Endothelial cell of umbilical vein (primary cell): ENCODE data around the gene HAPLN2. TPM values are rescaled to one million over a fixed set of nuclear protein-coding genes. Genes with fewer than 3 reads are reported as not detected.

Experiments used
- BruUV-seq: library from RNA; stranded (reverse); fragments of 400-500 nt; replicated peaks from 2 replicates; lab custom pipeline; 2021; lab: Mats Ljungman, UMichigan
- CTCF ChIA-PET: fragments of 300-600, 350-600 bp; sonication (Branson Sonifier 250); formaldehyde crosslinking; loops from one replicate; lab custom pipeline; 2021; ENCODE audit warnings: antibody characterized with exemption, inconsistent platforms; lab: Charles Lee
- POLR2A ChIA-PET: fragments of 300-600, 350-600 bp; sonication (Branson Sonifier 250); formaldehyde crosslinking; loops from one replicate; lab custom pipeline; 2021; ENCODE audit warnings: antibody characterized with exemption, inconsistent platforms; lab: Charles Lee
- DNase-seq: peaks from one replicate; pipeline ENCODE4 v3.0.0-alpha.2; 2011; ENCODE audit warnings: low read depth, low spot score
- FAIRE-seq: peaks from 2 replicates; lab custom pipeline; 2011; peaks lifted over from hg19 to GRCh38; lab: Jason Lieb, UNC
- H2AFZ ChIP-seq: 2 replicates; pipeline ENCODE4 v1.6.0; 2012; ENCODE audit warnings: low read depth, low read length, control low read depth, inconsistent platforms
- H3K27ac ChIP-seq: 2 replicates; pipeline ENCODE4 v1.5.1; 2011; ENCODE audit warnings: low read depth, mild to moderate bottlenecking, control low read depth, low read length, moderate library complexity; ENCODE audit not compliant: insufficient read depth
- H3K27me3 ChIP-seq, 2 experiments: 2 replicates each; pipeline versions ENCODE4 v1.6.0 to v1.6.1; 2011; ENCODE audit warnings: low read length in 2 of 2, mixed read lengths in 1 of 2; ENCODE audit not compliant: control insufficient read depth in 2 of 2, insufficient read depth in 2 of 2
- H3K36me3 ChIP-seq, 2 experiments: 2 replicates in 1 of 2; 3 replicates in 1 of 2; pipeline ENCODE4 v1.5.1; 2011; ENCODE audit warnings: low read length in 2 of 2, mild to moderate bottlenecking in 1 of 2, moderate library complexity in 1 of 2; ENCODE audit not compliant: control insufficient read depth in 2 of 2, insufficient read depth in 2 of 2; ENCODE audit errors: extremely low read depth in 1 of 2
- H3K4me1 ChIP-seq: 3 replicates; pipeline ENCODE4 v1.5.1; 2011; ENCODE audit warnings: mild to moderate bottlenecking, low read length; ENCODE audit not compliant: control insufficient read depth, insufficient read depth; ENCODE audit errors: extremely low read depth
- H3K4me2 ChIP-seq: 2 replicates; pipeline ENCODE4 v1.6.1; 2011; ENCODE audit warnings: low read length, control low read depth, mixed read lengths; ENCODE audit not compliant: insufficient read depth
- H3K4me3 ChIP-seq, 3 experiments: fragments of 200-600 bp in 1 of 3; sonication (generic), shearing (Covaris generic) in 1 of 3; replicated peaks in 1 of 3; 2 replicates each; pipeline ENCODE4 v1.5.1; 2011 to 2016; ENCODE audit warnings: control low read depth in 3 of 3, low read length in 3 of 3, mild to moderate bottlenecking in 2 of 3, inconsistent platforms in 1 of 3, low read depth in 1 of 3, moderate library complexity in 1 of 3; ENCODE audit not compliant: insufficient read depth in 1 of 3
- H3K79me2 ChIP-seq: 2 replicates; pipeline ENCODE4 v1.6.0; 2012; ENCODE audit warnings: low read length, inconsistent platforms; ENCODE audit not compliant: control insufficient read depth, insufficient read depth
- H3K9ac ChIP-seq: replicated peaks from 2 replicates; pipeline ENCODE3; 2011; ENCODE audit warnings: low read length, control low read depth; ENCODE audit not compliant: insufficient read depth; ENCODE audit errors: extremely low read depth
- H3K9me1 ChIP-seq: replicated peaks from 3 replicates; pipeline ENCODE4 v1.6.0; 2011; ENCODE audit warnings: mild to moderate bottlenecking, low read length; ENCODE audit not compliant: control insufficient read depth, insufficient read depth; ENCODE audit errors: extremely low read depth
- H3K9me3 ChIP-seq: replicated peaks from 2 replicates; pipeline ENCODE4 v1.5.1; 2012; ENCODE audit warnings: low read length, inconsistent platforms; ENCODE audit not compliant: control insufficient read depth, insufficient read depth
- H4K20me1 ChIP-seq: replicated peaks from 2 replicates; pipeline ENCODE3; 2011; ENCODE audit warnings: mild to moderate bottlenecking, low read length; ENCODE audit not compliant: control insufficient read depth, insufficient read depth; ENCODE audit errors: extremely low read depth
- EZH2 ChIP-seq: IDR thresholded peaks from 2 replicates; pipeline ENCODE4 v1.6.1; 2012; ENCODE audit warnings: borderline replicate concordance, low read depth, mild to moderate bottlenecking, moderate library complexity, low read length, inconsistent platforms; ENCODE audit not compliant: severe bottlenecking
- FOS ChIP-seq: IDR thresholded peaks from 2 replicates; pipeline ENCODE4 v1.6.1; 2011; ENCODE audit warnings: mild to moderate bottlenecking, low read length, moderate library complexity, borderline replicate concordance; ENCODE audit not compliant: insufficient read depth
- GATA2 ChIP-seq: IDR thresholded peaks from 2 replicates; pipeline ENCODE4 v1.7.0; 2011; ENCODE audit warnings: low read depth, mild to moderate bottlenecking, moderate library complexity, mixed read lengths, low read length; ENCODE audit not compliant: insufficient read length, insufficient read depth
- JUN ChIP-seq: IDR thresholded peaks from 2 replicates; pipeline ENCODE4 v1.6.1; 2011; ENCODE audit warnings: borderline replicate concordance, low read depth; ENCODE audit not compliant: insufficient read length, insufficient read depth
- MYC ChIP-seq: IDR thresholded peaks from one replicate; pipeline ENCODE4 v1.6.1; 2011; ENCODE audit warnings: mild to moderate bottlenecking, low read depth, low read length
- POLR2A ChIP-seq: IDR thresholded peaks from 2 replicates; pipeline ENCODE4 v1.6.1; 2012; ENCODE audit warnings: low read depth, mild to moderate bottlenecking, control low read depth, low read length
- POLR2AphosphoS5 ChIP-seq: IDR thresholded peaks from 2 replicates; pipeline ENCODE4 v1.6.1; 2012; ENCODE audit warnings: low read depth, mild to moderate bottlenecking, control low read depth, low read length, moderate library complexity; ENCODE audit not compliant: insufficient read depth
- dilution Hi-C: fragments of 300-500 bp; cut with MboI; formaldehyde crosslinking; loops from one replicate; pipeline ENCODE4 v1.15.0; 2019; ENCODE audit warnings: low sequenced_read_pairs; ENCODE audit not compliant: extremely low pct_ligation_motif_present
- intact Hi-C: fragments of 100-400 bp; cut with micrococcal nuclease; formaldehyde crosslinking; loops from one replicate; pipeline ENCODE4 v1.10.0; 2022
- polyA plus RNA-seq, 4 experiments: library from polyadenylated mRNA; depleted of rRNA in 3 of 4; stranded (reverse) in 3 of 4; unstranded in 1 of 4; fragments of >200 nt; gene quantifications; 2 replicates each; pipeline versions ENCODE4 v1.2.1 to v1.2.3, GENCODE V29; 2011 to 2012; ENCODE audit warnings: missing spikeins in 1 of 4
- total RNA-seq: library from RNA; stranded (reverse); gene quantifications from 2 replicates; pipeline ENCODE4 v1.2.3, GENCODE V29; 2021
- TF ChIP-seq, protein P1 (sequence below): IDR thresholded peaks from 2 replicates; pipeline ENCODE4 v1.6.1; 2011; ENCODE audit not compliant: insufficient read depth, insufficient read length
- TF ChIP-seq, protein P2 (sequence below), 2 donors: IDR thresholded peaks; 1 replicate in 1 of 2; 2 replicates in 1 of 2; pipeline ENCODE4 v1.5.1; 2011; ENCODE audit warnings: low read length in 2 of 2, mild to moderate bottlenecking in 2 of 2, moderate library complexity in 2 of 2, control low read depth in 1 of 2, inconsistent platforms in 1 of 2, low read depth in 1 of 2; ENCODE audit not compliant: insufficient read depth in 1 of 2; ENCODE audit errors: extremely low read depth in 1 of 2

Gene HAPLN2
- total and polyA plus RNA-seq, 2 donors (not counting 3 experiments of a cell fraction or from before 2014, with no cell fraction given), result not detected

GRCh38 chr1:156586323-156586722, 32.9 kb upstream of the HAPLN2 start:
- CTCF ChIA-PET, result interaction anchor here (1.2 to 9.3 kb wide), 6 partner anchors 16 to 106 kb away, joined by 6 to 104 read pairs (median 8); partner anchors contain the start of gene GPATCH4
- TF ChIP-seq, protein P1, sequence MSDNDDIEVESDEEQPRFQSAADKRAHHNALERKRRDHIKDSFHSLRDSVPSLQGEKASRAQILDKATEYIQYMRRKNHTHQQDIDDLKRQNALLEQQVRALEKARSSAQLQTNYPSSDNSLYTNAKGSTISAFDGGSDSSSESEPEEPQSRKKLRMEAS, result no peak
- TF ChIP-seq, protein P2, sequence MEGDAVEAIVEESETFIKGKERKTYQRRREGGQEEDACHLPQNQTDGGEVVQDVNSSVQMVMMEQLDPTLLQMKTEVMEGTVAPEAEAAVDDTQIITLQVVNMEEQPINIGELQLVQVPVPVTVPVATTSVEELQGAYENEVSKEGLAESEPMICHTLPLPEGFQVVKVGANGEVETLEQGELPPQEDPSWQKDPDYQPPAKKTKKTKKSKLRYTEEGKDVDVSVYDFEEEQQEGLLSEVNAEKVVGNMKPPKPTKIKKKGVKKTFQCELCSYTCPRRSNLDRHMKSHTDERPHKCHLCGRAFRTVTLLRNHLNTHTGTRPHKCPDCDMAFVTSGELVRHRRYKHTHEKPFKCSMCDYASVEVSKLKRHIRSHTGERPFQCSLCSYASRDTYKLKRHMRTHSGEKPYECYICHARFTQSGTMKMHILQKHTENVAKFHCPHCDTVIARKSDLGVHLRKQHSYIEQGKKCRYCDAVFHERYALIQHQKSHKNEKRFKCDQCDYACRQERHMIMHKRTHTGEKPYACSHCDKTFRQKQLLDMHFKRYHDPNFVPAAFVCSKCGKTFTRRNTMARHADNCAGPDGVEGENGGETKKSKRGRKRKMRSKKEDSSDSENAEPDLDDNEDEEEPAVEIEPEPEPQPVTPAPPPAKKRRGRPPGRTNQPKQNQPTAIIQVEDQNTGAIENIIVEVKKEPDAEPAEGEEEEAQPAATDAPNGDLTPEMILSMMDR (IDR thresholded peaks at IDR 0.05; ENCODE audit: extremely low read depth in 1 of 2, insufficient read depth in 1 of 2, low read depth in 1 of 2, low read length in 2 of 2), result no peak
- TF ChIP-seq EZH2 (no peak), JUN (no peak), GATA2 (no peak), POLR2AphosphoS5 (no peak), MYC (no peak), POLR2A (no peak), FOS (no peak)
- POLR2A ChIA-PET, result interaction anchor here (0.6 kb wide), 1 partner anchor 223 kb away, joined by 3 read pairs; no protein-coding TSS in a partner anchor
- no peaks in the 10 kb centered on the region for H3K79me2 ChIP-seq
- no peaks in the 10 kb centered on the region for H3K9me1 ChIP-seq
- H2AFZ ChIP-seq, result no peak overlapping the region
- no TSS peak for BruUV-seq
- H4K20me1 ChIP-seq, result no peaks in the 10 kb centered on the region
- intact Hi-C loops, result no loop called here
- peaks cover 1% of the 10 kb centered on the region for H3K4me1 ChIP-seq
- dilution Hi-C loops, result no loop called here
- no peaks in the 10 kb centered on the region for H3K36me3 ChIP-seq
- H3K27ac ChIP-seq, result no peak overlapping the region
- no peak for DNase-seq
- no peaks in the 10 kb centered on the region for H3K27me3 ChIP-seq
- FAIRE-seq, result no peak
- H3K9me3 ChIP-seq, result no peaks in the 10 kb centered on the region
- no peak overlapping the region for H3K4me2 ChIP-seq
- no peak overlapping the region for H3K9ac ChIP-seq
- H3K4me3 ChIP-seq, result no peak overlapping the region
